Heart right ventricle (tissue), 16 donors: ENCODE results near the gene PAQR5. TPM values are rescaled to one million over a fixed set of nuclear protein-coding genes. Genes with fewer than 3 reads are reported as not detected.

Experiments
- ATAC-seq, 8 donors: fragments of 200-7000 bp; cut with Tn5 transposase; one replicate each; pipeline ENCODE4 v1.9.1; 2020; ENCODE audit warnings: mild to moderate bottlenecking in 8 of 8, moderate library complexity in 8 of 8, moderate number of reproducible peaks in 1 of 8
- DNase-seq, 2 donors: peaks; one replicate each; pipeline ENCODE4 v3.0.0-alpha.2; 2020
- H3K27ac ChIP-seq, 10 donors: fragments of 200-600 bp; sonication (generic) in 2 of 10; one replicate each; pipeline versions ENCODE4 v1.5.0 to v1.8.0; 2020 to 2022; ENCODE audit warnings: mild to moderate bottlenecking in 3 of 10
- H3K27me3 ChIP-seq, 7 donors: fragments of 200-600 bp; one replicate each; pipeline ENCODE4 v1.8.0; 2021 to 2022; ENCODE audit warnings: mild to moderate bottlenecking in 2 of 7
- H3K36me3 ChIP-seq, 9 donors: fragments of 200-600 bp; sonication (generic) in 1 of 9; one replicate each; pipeline versions ENCODE4 v1.5.0 to v1.8.0; 2020 to 2022; ENCODE audit warnings: mild to moderate bottlenecking in 2 of 9
- H3K4me1 ChIP-seq, 9 donors: fragments of 200-600 bp; sonication (generic) in 1 of 9; one replicate each; pipeline versions ENCODE4 v1.5.0 to v1.8.0; 2020 to 2022; ENCODE audit warnings: mild to moderate bottlenecking in 4 of 9
- H3K4me3 ChIP-seq, 10 donors: fragments of 200-600 bp; sonication (generic) in 2 of 10; one replicate each; pipeline versions ENCODE4 v1.5.0 to v1.8.0; 2020 to 2022; ENCODE audit warnings: mild to moderate bottlenecking in 7 of 10, moderate library complexity in 2 of 10
- H3K9me3 ChIP-seq, 11 donors: fragments of 200-600 bp in 10 of 11; sonication (generic) in 2 of 11; one replicate each; pipeline versions ENCODE4 v1.5.0 to v1.8.0; 2013 to 2022; ENCODE audit warnings: mild to moderate bottlenecking in 2 of 11, control low read depth in 1 of 11, moderate library complexity in 1 of 11
- WGBS, 2 donors: extraction: QIAGEN DNeasy Blood & Tissue Kit; methylation state at CpG; one replicate each; pipeline ENCODE4 v1.1.7; 2013; ENCODE audit warnings: inconsistent platforms in 1 of 2; 5-methylcytosine and 5-hydroxymethylcytosine counted together
- intact Hi-C, 10 donors: fragments of 100-400 bp; cut with DNase I; formaldehyde crosslinking; loops; one replicate each; pipeline versions ENCODE4 v1.11.1 to v1.14.2; 2022
- polyA plus RNA-seq, 2 donors: library from polyadenylated mRNA; stranded (reverse); fragments of 200-250 nt; gene quantifications; one replicate each; pipeline ENCODE4 v1.2.3, GENCODE V29; 2013
- total RNA-seq, 10 donors: library from RNA; stranded (reverse); fragmentation: NEBNext Ultra II Directional in 3 of 10; extraction: Animal tissue kit (Norgen Biotek cat#: 25700) in 3 of 10; gene quantifications; one replicate each; pipeline versions ENCODE4 v1.2.1 to v1.2.4, GENCODE V29; 2021 to 2023
- TF ChIP-seq, protein P1 (sequence below), 9 donors: fragments of 200-600 bp; sonication (generic) in 2 of 9; IDR thresholded peaks; one replicate each; pipeline versions ENCODE4 v1.5.0 to v1.8.0; 2021 to 2022; ENCODE audit warnings: antibody characterized with exemption in 9 of 9, mild to moderate bottlenecking in 5 of 9, moderate library complexity in 1 of 9
- donor health status: Arrhythmogenic right ventricular cardiomyopathy.
- donor health status: ischemic (EF 13 %, LVEDD 7.1; RV severe dilation, severe dysfunction).
- donor health status: healthy with polysubstance abuse.
- donor health status: DM: no; HTN: yes; CAD: no.
- donor health status: DM: no; HTN: no; CAD: no.
- donor health status: ischemic (EF 25% LVEDD 6.9; RV normal size, moderate dysfunction).
- donor health status: ischemic (EF 25% LVEDD 5.7; RV mildly dilated, moderate dysfunction).
- donor health status: healthy.
- donor health status: DM: yes; HTN: yes; CAD: no.
- donor health status: Ischemic cardiomyopathy.
- donor health status: ischemic (EF 35%, LVEDD 5.7; RV mildly dilated, moderate dysfunction).
- donor health status: nonischemic (EF 11% LVEDD 7.7; RV severe dilation, severe dysfunction).
- donor health status: DM: yes; HTN: yes; CAD: no.
- donor health status: PGD.
- donor health status: ischemic (EF 29% LVEDD 5.4; RV normal size, mild dysfunction).
- donor health status: nonischemic (EF 23%, LVEDD 6.1; RV moderate dilation, normal function).

The PAQR5 gene
- total and polyA plus RNA-seq, 12 donors, result 0.32 to 1.0 (median 0.60) TPM

GRCh38 chr15:69357773-69358771 lies 59.4 kb downstream of the PAQR5 start:
- no peaks in the 10 kb centered on the region for H3K9me3 ChIP-seq
- no peaks in the 10 kb centered on the region for H3K36me3 ChIP-seq
- H3K4me3 ChIP-seq, result no peak overlapping the region
- no peaks in the 10 kb centered on the region for H3K27me3 ChIP-seq
- WGBS, 2 donors, result 72 to 84% methylated on average over 9 of the region's 9 CpGs
- H3K27ac ChIP-seq, result no peak overlapping the region
- intact Hi-C loops, result no loop called here
- no peak for ATAC-seq
- DNase-seq, result no peak
- TF ChIP-seq, protein P1, sequence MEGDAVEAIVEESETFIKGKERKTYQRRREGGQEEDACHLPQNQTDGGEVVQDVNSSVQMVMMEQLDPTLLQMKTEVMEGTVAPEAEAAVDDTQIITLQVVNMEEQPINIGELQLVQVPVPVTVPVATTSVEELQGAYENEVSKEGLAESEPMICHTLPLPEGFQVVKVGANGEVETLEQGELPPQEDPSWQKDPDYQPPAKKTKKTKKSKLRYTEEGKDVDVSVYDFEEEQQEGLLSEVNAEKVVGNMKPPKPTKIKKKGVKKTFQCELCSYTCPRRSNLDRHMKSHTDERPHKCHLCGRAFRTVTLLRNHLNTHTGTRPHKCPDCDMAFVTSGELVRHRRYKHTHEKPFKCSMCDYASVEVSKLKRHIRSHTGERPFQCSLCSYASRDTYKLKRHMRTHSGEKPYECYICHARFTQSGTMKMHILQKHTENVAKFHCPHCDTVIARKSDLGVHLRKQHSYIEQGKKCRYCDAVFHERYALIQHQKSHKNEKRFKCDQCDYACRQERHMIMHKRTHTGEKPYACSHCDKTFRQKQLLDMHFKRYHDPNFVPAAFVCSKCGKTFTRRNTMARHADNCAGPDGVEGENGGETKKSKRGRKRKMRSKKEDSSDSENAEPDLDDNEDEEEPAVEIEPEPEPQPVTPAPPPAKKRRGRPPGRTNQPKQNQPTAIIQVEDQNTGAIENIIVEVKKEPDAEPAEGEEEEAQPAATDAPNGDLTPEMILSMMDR (IDR thresholded peaks at IDR 0.05), result no peak
- no peaks in the 10 kb centered on the region for H3K4me1 ChIP-seq

GRCh38 chr15:69358850-69359249 lies 60.1 kb downstream of the PAQR5 start:
- ATAC-seq (no peak), DNase-seq (no peak)
- Histone ChIP-seq H3K4me1 (no peaks in the 10 kb centered on the region), H3K4me3 (no peak overlapping the region), H3K27ac (no peak overlapping the region), H3K9me3 (no peaks in the 10 kb centered on the region), H3K27me3 (no peaks in the 10 kb centered on the region), H3K36me3 (no peaks in the 10 kb centered on the region)
- TF ChIP-seq, protein P1 (IDR thresholded peaks at IDR 0.05), result no peak
- WGBS, 2 donors, result 89 to 93% methylated on average over 4 of the region's 4 CpGs
- intact Hi-C loops, result no loop called here

GRCh38 chr15:69359722-69360121 lies 61.0 kb downstream of the PAQR5 start:
- Histone ChIP-seq H3K9me3 (no peaks in the 10 kb centered on the region), H3K4me1 (no peaks in the 10 kb centered on the region), H3K36me3 (no peaks in the 10 kb centered on the region), H3K27ac (no peak overlapping the region), H3K4me3 (no peak overlapping the region), H3K27me3 (no peaks in the 10 kb centered on the region)
- TF ChIP-seq, protein P1 (IDR thresholded peaks at IDR 0.05), result no peak
- 97 to 98% methylated on average over 3 of the region's 3 CpGs for WGBS, 2 donors
- DNase-seq (no peak), ATAC-seq (no peak)
- intact Hi-C loops, result no loop called here

DNA sequence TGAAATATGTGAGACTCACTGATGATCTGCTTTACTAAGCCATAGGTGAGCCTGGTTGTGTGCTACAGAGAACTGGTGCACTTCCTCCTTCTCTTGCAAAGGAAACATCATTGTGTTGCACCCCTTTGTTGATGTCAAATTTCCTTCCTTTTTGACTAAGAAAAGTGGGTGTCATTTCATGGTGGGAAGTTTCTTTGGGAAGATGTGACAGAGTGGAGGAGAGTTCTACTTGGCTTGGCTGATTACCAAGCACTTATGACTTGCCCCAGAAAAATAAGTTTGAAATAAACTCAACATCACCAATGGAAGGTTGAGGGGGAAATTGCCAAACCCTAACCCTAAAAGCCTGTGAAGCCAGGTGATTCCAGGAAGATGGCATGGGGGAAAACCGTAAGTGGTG lies 61.9 kb downstream of the PAQR5 start:
- Histone ChIP-seq H3K27me3 (no peaks in the 10 kb centered on the region), H3K27ac (no peak overlapping the region), H3K4me1 (no peaks in the 10 kb centered on the region), H3K4me3 (no peak overlapping the region), H3K9me3 (no peaks in the 10 kb centered on the region), H3K36me3 (no peaks in the 10 kb centered on the region)
- intact Hi-C loops, result no loop called here
- WGBS, 2 donors, result 0% methylated on average over 1 of the region's 1 CpG
- no peak for DNase-seq
- TF ChIP-seq, protein P1 (IDR thresholded peaks at IDR 0.05), result no peak
- ATAC-seq, result no peak
